GM19099 (cell line): ENCODE results near the gene CMTR1.

Experiments used
- POLR2A ChIP-seq: IDR thresholded peaks from 3 replicates; pipeline ENCODE4 v1.6.1; 2011; ENCODE audit warnings: low read depth; ENCODE audit not compliant: insufficient read length; ENCODE audit errors: extremely low read depth

CMTR1 gene

DNA sequence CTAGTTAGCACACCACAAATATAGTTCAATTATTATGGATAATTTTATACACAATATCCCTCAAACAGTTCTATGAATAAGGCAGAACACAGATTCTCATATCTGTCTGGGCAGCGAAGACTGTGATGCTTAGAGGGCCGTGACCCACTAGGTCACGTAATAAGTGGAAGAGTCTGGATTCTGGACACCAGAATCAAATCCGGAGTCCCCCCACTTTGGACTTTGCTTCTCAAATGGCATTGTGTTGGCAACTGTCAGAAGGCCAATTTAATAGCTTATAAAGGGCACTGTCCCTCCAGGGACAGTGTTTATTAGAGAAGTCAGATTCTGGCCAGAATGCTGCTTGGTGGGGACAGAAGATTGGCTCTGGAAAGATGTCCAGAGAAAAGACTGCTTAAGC, 73.5 kb downstream of the CMTR1 start:
- TF ChIP-seq POLR2A: no peak

DNA sequence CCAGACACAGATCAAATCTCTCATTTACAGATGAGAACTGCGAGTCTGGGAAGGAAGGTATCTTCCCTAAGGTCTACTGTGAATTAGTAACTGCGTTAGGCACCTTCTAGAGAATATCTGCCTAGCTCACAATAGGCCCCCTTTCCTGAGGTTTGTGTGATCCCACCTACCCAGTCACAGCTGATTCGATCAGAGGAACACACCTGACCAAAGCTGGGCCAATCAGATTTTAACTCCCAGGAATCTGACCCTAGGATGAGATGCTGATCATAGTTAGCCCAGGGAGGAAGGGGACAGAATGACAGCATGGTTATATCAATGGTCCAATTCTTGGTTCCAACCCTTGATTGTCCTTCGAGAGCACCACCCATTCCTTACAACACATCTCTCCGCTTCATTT, 74.1 kb downstream of the CMTR1 start:
- no peak for TF ChIP-seq POLR2A

DNA sequence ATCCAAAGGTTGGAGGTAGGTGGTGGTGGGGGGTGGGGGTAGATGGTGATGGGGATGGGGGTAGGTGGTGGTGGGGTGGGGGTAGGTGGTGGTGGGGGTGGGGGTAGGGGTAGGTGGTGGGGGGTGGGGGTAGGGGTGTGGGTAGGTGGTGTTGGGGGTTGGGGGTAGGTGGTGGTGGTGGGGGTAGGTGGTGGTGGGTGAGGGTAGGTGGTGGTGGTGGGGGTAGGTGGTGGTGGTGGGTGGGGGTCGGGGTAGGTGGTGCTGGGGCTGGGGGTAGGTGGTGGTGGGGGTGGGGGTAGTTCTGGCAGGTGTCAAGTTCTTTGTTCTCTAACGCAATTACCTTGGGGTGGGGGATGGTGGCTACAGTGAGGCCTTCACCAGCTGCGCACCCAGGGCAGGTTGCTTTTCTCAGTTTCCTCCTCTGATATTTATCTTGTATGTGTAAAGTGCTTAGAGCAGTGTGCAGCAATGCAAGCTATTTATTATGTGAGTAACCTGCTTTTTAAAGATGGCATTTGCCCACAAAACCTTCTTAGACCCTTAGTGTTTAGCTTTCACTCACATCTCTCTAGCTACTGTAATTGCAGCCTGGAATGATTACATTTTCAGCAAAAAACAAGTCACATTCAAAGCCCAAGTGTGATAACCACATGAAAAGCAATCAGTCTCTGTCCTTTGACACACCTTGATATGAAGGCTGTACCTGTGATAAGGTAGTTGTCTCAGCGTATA, 74.8 kb downstream of the CMTR1 start:
- no peak for TF ChIP-seq POLR2A

DNA sequence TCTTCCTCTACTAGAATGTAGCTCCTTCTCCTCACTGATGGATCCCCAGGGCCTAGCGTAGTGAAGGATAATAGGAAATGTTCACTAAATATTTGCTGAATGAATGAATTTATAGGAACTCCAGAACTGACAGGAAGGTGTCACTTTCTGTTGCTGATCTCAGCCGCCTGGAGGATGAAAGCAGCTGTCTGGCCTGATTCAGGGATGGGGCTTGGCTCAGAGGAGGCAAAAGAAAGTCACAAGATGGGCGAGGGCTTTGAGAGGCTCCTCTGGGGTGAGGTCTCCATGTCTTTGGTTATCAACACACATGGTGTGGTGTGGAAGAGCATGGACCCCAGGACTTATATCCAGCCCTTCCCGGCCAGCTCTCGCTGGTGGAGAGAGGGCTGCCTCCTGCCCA, 78.2 kb downstream of the CMTR1 start:
- TF ChIP-seq POLR2A: no peak

DNA sequence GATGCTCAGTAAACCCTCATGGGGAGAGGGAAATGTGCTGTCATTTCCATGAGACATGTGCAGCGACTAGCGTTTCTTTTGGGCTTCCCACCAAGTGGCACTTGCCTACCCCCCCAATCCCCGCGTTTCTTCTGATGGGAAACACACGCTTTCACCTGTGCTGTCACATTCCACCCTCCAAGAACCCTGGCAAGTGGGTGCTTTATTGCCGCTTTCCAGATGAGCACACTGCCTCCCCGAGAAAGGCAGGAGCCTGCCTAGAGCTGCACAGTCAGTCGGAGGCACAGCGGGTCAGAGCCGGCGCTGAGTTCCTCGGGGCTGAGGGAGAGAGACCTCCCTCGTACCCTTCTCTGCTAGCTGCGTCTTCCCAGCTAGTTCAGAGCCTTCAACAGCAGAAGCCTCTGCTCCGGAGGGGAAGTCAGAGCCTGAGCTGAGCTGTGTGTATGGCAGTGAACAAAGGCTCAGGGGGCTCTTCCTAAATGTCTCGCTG, 78.9 kb downstream of the CMTR1 start:
- no peak for TF ChIP-seq POLR2A

DNA sequence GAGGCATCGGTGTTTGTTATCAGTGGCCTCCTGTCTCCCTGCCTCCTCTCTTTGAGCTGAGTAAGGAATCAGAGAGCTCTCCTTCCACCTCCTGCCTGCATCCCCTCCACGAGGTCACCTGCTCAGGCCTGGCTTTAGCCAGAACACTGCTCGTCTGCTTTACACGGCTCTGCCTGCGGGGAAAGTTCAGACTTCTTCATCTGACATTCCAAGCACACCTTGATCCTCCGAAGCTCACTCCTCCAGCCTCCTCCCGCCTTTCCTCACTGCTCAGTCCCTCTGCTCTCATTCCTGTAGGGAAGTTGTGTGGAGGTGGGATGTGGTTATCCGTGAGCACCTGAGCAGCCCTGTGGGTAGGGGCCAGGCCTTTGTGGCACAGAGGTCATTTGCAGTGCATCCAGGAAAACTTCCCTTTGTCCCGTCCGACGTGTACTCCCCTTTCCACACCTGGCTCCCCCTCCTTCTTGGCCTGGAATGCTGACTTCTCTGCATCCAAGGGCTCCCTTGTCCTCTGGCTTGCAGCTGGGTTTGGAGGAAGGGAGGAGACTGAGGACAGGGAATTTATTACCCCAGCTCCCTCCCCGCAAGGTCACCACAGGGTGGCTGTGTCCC, 79.5 kb downstream of the CMTR1 start:
- TF ChIP-seq POLR2A: no peak

DNA sequence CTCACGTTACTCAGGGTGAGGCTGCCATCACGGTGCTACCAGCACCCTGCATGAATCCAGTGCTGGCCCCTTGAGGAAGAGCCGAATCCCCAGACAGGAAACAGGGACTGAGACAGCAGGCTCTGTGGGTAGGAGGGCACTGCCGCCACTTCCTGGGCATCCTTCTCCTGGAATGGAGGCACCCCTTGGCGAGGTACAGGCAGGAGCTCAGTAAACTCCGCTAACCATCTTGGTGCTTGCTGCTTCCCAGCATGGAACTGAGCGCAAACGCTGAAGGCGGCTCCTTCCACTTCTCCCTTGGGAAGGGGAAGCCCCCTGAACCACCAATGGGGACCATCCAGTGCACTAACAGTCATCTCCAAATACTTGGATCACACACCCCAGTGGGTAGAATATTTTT, 80.1 kb downstream of the CMTR1 start:
- TF ChIP-seq POLR2A: no peak

DNA sequence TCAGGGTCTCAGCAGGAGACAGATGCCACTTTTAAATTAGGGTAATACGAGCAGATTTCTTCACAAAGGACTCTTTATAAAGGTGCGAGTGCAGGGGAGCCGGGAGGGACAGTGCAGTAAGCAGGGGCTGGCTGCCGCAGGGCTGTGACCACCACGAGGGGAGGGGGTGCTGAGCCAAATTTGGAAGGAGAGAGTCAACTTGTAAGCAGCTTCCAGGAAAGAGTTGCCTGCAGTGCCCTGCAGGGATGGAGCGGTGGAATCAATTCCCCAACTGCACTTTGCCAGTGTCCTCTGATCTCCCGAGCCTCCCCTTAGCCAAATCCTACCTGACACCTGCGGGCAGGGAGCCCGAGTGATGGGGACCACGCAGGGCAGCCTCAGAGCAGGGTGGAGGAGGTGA, 80.6 kb downstream of the CMTR1 start:
- TF ChIP-seq POLR2A: no peak

DNA sequence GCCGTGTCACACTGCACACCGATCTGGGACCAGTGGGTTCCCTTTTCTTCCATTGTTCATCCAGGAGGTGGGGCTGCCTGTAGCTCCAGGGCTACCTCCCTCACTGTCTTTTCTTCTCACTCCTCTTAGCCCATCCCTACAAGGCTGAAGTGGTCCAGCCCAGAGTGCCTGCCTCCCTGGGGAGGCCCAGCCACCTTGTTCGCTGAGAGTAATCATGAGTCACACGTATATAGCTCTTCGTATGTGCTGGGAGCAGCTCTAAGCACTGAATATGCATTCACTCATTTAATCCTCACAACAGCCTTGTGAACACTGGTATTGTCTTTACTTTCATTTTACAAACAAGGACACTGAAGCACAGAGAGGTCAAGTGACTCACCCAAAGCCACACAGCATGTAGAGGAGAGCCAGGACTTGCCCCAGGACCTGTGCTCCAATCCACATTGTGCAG, 81.3 kb downstream of the CMTR1 start:
- no peak for TF ChIP-seq POLR2A

DNA sequence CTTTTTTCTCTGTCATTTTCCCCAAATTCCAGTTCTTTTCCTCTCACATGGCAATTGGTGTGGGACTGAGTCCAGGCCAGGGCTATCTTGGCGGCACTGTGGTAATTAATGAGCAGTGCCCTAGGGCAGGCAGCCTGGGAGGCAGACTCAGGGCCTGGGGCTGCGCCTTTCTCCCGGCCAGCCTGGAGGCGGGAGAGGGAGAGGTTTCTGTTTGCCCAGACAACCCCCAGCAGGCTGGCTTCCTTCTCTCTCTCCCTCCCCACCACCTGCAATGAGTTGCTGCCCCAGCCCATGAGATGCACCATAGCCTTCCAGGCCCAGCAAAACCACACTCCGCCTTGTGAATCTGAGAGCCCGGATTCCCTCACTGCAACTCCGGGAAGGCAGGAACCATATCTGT, 81.8 kb downstream of the CMTR1 start:
- TF ChIP-seq POLR2A: no peak

DNA sequence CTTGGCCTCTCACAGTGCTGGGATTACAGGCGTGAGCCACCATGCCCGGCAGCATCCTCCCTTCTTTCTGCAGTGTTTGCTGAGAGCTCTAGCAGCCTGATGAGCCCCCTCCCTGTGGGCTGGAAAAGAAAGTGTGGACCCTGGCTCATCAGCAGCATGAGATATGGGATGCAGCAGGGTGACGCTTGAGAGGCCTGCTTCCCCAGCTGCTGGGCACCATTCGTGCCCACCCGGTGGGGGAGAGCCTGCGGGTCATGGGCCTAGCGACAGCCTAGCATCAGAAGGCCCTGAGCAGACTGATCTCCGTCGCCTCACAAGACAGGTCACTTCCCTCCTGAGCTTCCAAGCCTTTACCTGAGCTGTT, 82.7 kb downstream of the CMTR1 start:
- no peak for TF ChIP-seq POLR2A

DNA sequence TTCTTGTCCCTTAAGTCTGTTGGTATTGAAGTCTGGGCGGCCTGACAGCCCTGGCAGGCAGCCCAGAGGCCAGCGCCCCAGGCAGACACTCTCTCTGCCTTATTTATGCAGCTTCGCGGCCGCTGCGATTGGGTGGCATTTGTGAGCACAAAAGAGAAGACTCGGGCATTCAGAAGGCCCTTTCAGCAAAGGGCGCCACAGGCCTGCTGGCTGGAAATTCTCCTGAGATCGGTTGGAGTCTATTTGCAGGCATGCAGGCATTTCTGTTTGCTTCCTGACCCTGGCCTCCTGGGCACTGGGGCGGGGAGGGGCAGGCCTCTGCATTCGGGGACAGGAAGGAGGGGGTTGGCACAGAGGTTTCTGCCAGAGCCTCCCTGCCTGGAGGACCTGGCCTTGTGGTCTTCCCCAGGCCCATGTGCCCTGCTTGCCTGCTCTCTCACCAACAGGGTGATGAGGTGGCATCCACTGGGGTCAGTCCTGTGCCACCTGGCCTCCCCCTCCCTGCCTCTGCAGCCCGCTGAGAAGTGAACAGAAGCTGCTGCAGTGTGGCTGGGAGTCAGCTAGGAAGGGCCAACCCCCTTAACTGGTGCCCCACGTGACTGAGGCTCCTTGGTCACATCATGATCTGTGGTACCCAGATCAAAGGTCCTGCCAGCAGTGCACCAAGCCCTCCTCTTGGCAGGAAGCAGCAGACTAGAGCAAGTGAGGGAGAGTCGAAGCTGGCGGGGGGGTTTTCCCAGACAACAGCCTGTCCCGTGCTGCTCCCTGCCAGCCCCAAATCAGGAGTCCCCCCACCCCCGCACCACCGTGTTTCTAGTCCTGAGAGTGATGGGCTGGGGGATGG, 83.3 kb downstream of the CMTR1 start:
- TF ChIP-seq POLR2A: peak; percentile 44

DNA sequence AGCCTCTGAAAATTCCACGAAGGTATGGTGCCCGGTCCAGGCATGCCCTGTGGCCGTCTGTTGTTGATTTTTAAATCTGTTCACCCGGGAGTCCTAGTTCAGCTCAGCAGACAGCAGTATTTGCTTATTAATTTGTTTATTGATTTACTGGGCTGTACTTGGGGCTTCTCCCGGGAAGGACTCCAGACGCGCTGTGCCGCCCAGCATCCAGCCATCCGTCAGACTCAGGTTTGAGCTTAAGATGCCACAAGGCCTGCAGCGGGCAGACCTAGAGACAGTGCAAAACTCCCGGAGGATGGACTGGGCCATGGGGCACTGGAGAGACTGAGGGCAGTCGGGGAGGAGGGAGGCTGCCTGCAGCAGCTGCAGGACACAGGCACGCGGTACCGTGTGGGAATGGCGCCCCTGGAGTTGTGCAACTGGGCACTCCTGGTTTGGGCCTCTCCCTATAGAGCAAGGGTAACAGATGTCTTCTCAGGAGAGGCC, 83.9 kb downstream of the CMTR1 start:
- TF ChIP-seq POLR2A: no peak

DNA sequence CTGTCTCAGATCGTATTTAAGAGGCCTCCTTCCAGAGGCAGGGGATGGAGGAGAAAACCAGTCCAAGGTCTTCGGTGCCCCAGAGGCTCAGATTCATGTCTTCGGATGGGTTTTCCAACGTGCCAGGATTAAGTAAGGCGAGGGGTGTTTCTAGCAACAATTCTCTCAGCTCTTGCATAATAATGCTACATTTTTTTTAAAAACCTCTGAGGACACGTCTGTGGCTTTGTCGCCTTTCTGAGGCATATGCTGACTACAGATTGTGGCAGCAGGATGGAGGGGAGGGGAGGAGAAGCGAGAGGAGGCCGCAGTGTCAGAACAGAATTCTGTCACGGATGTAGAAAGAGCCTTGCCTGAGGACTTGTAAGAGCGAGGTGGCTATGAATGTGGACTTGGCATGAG, 84.4 kb downstream of the CMTR1 start:
- TF ChIP-seq POLR2A: no peak

DNA sequence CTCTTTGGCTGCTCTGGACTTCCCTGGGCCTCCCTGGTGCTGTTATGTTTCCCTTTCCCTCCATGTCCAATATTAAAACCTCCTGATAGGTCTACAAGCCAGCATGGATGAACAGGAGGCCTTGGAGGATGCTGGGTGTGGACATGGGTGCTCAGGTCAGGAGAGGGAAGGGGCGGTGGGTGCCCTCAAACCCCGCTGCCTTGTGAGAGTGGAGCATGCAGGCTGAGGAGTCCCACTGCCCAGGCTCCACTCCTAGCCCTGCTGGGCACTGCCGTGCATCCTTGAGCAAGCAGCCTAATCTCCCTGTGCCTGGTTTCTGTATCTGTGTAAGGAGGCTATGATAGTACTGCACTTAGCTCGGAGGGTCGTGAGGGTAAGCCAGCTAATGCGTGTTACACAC, 85.1 kb downstream of the CMTR1 start:
- no peak for TF ChIP-seq POLR2A
